Measurements from ENCODE around the gene CNOT3. TPM values are rescaled to one million over a fixed set of nuclear protein-coding genes. Genes with fewer than 3 reads are reported as not detected.
"Not testable (repeated sequence)": the region's sequence is repeated elsewhere in the genome, so short reads cannot be mapped to it uniquely, and the experiment has no call there.

The CNOT3 gene
- total RNA-seq, 4 donors from 2014 or later = 21.6 to 30.3 (median 24.8) TPM

GRCh38 chr19:54165222-54165621, 27.7 kb downstream of the CNOT3 start:
- Histone ChIP-seq H3K27me3 (no peaks in the 10 kb centered on the region), H3K27ac (no peak overlapping the region), H3K9me3 (no peaks in the 10 kb centered on the region), H3K4me3 (no peak overlapping the region), H3K4me1 (peaks cover 0 to 49% (median 23%) of the 10 kb centered on the region in 4 donors), H3K36me3 (no peaks in the 10 kb centered on the region)
- DNase-seq (ENCODE audit: low spot score in 2 of 2) = no peak
- TF ChIP-seq EP300 (IDR thresholded peaks at IDR 0.05) (no peak), CTCF (IDR thresholded peaks at IDR 0.05) (no peak), POLR2A (IDR thresholded peaks at IDR 0.05) (no peak)
- 90% methylated on average over 25 of the region's 25 CpGs for WGBS, 2 donors

- DNase-seq (ENCODE audit: low spot score in 2 of 2) = peak; percentile 80 to 94
- Histone ChIP-seq H3K9me3 (no peaks in the 10 kb centered on the region), H3K27ac (no peak overlapping the region), H3K36me3 (no peaks in the 10 kb centered on the region), H3K27me3 (peaks cover 0 to 7% of the 10 kb centered on the region in 2 donors), H3K4me3 (no peak overlapping the region), H3K4me1 (peaks cover 0 to 23% (median 2%) of the 10 kb centered on the region in 4 donors)
- WGBS, 2 donors = 29 to 36% methylated on average over 19 to 25 of the region's 25 CpGs
- TF ChIP-seq EP300 (IDR thresholded peaks at IDR 0.05) (no peak), CTCF (IDR thresholded peaks at IDR 0.05) (peak; percentile 78 to 95 (median 83))
Measured at GRCh38 chr19:54168174-54168917, 30.8 kb downstream of the CNOT3 start.

- H3K9me3 ChIP-seq = no peaks in the 10 kb centered on the region
- peaks cover 0 to 20% (median 2%) of the 10 kb centered on the region in 4 donors for H3K4me1 ChIP-seq
- TF ChIP-seq CTCF (IDR thresholded peaks at IDR 0.05) (no peak), POLR2A (IDR thresholded peaks at IDR 0.05) (no peak), EP300 (IDR thresholded peaks at IDR 0.05) (no peak)
- 83 to 85% methylated on average over 21 of the region's 21 CpGs for WGBS, 2 donors
- DNase-seq (ENCODE audit: low spot score in 2 of 2) = no peak
- H3K27me3 ChIP-seq = peaks cover 0 to 8% of the 10 kb centered on the region in 2 donors
- H3K36me3 ChIP-seq = no peaks in the 10 kb centered on the region
- H3K4me3 ChIP-seq = no peak overlapping the region
- H3K27ac ChIP-seq = no peak overlapping the region
Measured at GRCh38 chr19:54169149-54169740, 31.7 kb downstream of the CNOT3 start.

- peaks cover 0 to 17% (median 0%) of the 10 kb centered on the region in 3 donors for H3K36me3 ChIP-seq
- DNase-seq (ENCODE audit: low spot score in 2 of 2); H3K4me3 ChIP-seq; H3K9me3 ChIP-seq; H3K27me3 ChIP-seq: not testable (repeated sequence)
- peaks cover 0 to 11% (median 2%) of the 10 kb centered on the region in 4 donors for H3K4me1 ChIP-seq
- WGBS, 2 donors = 70% methylated on average over 15 to 17 of the region's 23 CpGs
- H3K27ac ChIP-seq = peak overlapping the region in 2 of 4 donors; percentile 6 to 72
Measured at GRCh38 chr19:54171736-54172431, 34.3 kb downstream of the CNOT3 start.

GRCh38 chr19:54172471-54173358, 35.2 kb downstream of the CNOT3 start, which contains the start of gene TMC4:
TMC4 (minus strand) TSS chr19:54173160; CDS start chr19:54173117, 43 bp downstream.
- H3K4me1 ChIP-seq = peaks cover 0 to 11% (median 2%) of the 10 kb centered on the region in 4 donors
- H3K9me3 ChIP-seq = no peaks in the 10 kb centered on the region
- H3K27me3 ChIP-seq = peaks cover 0 to 8% of the 10 kb centered on the region in 2 donors
- no peak for DNase-seq (ENCODE audit: low spot score in 2 of 2)
- peaks cover 0 to 18% (median 0%) of the 10 kb centered on the region in 3 donors for H3K36me3 ChIP-seq
- TF ChIP-seq EP300 (IDR thresholded peaks at IDR 0.05) = no peak
- no peak for TF ChIP-seq CTCF (IDR thresholded peaks at IDR 0.05)
- TF ChIP-seq POLR2A (IDR thresholded peaks at IDR 0.05) = no peak
- peak within 1 kb of the TSS in 2 of 4 donors; percentile 4 to 9 for H3K4me3 ChIP-seq
- peak within 1 kb of the TSS in 3 of 4 donors; percentile 6 to 72 (median 69) for H3K27ac ChIP-seq
- WGBS, 2 donors = 19 to 20% methylated on average over 6 to 9 of the region's 13 CpGs
